CD8-positive, alpha-beta memory T cell (primary cell): Measurements from ENCODE around the gene RUVBL2. TPM values are rescaled to one million over a fixed set of nuclear protein-coding genes. Genes with fewer than 3 reads are reported as not detected.
"Not testable (repeated sequence)": the region's sequence is repeated elsewhere in the genome, so short reads cannot be mapped to it uniquely, and the experiment has no call there.

ENCODE experiments used
- CTCF ChIA-PET: fragments of 350-600 bp; sonication (Branson Sonifier 250); formaldehyde crosslinking; loops from one replicate; lab custom pipeline; 2021; ENCODE audit warnings: antibody characterized with exemption; lab: Charles Lee
- POLR2A ChIA-PET: fragments of 350-600 bp; sonication (Branson Sonifier 250); formaldehyde crosslinking; loops from one replicate; lab custom pipeline; 2021; ENCODE audit warnings: antibody characterized with exemption; lab: Charles Lee
- DNase-seq, 5 donors: peaks; one replicate each; pipeline versions ENCODE4 v3.0.0 to v3.0.0-alpha.2; 2020 to 2022; ENCODE audit warnings: mixed read lengths in 1 of 5
- H3K27ac ChIP-seq: one replicate; pipeline ENCODE4 v1.7.0; 2013; ENCODE audit warnings: low read depth, mild to moderate bottlenecking, low read length, moderate library complexity
- H3K27me3 ChIP-seq: 2 replicates; pipeline ENCODE4 v1.7.0; 2013; ENCODE audit warnings: low read length, mild to moderate bottlenecking; ENCODE audit not compliant: insufficient read depth, poor library complexity, severe bottlenecking
- H3K36me3 ChIP-seq: 2 replicates; pipeline ENCODE4 v1.7.0; 2013; ENCODE audit warnings: mild to moderate bottlenecking, low read length, moderate library complexity; ENCODE audit not compliant: insufficient read depth
- H3K4me1 ChIP-seq: 2 replicates; pipeline ENCODE4 v1.7.0; 2013; ENCODE audit warnings: mild to moderate bottlenecking, low read length, moderate library complexity; ENCODE audit not compliant: insufficient read depth
- H3K4me3 ChIP-seq: 2 replicates; pipeline ENCODE4 v1.7.0; 2013; ENCODE audit warnings: mild to moderate bottlenecking, low read length
- H3K9me3 ChIP-seq: 2 replicates; pipeline ENCODE4 v1.7.0; 2013; ENCODE audit warnings: mild to moderate bottlenecking, low read length
- H3K27ac Mint-ChIP-seq, 8 donors: one replicate each; pipeline ENCODE4 v1.8.0; 2020 to 2021; ENCODE audit warnings: mixed read lengths in 8 of 8, mild to moderate bottlenecking in 6 of 8, inconsistent platforms in 3 of 8, moderate library complexity in 3 of 8
- H3K27me3 Mint-ChIP-seq, 2 donors: one replicate each; pipeline ENCODE4 v1.8.0; 2020 to 2021; ENCODE audit warnings: mixed read lengths in 2 of 2, mild to moderate bottlenecking in 1 of 2, moderate library complexity in 1 of 2
- H3K36me3 Mint-ChIP-seq, 3 donors: one replicate each; pipeline ENCODE4 v1.8.0; 2020 to 2021; ENCODE audit warnings: mixed read lengths in 3 of 3, inconsistent platforms in 1 of 3, mild to moderate bottlenecking in 1 of 3
- H3K4me1 Mint-ChIP-seq, 3 donors: one replicate each; pipeline ENCODE4 v1.8.0; 2020 to 2021; ENCODE audit warnings: mixed read lengths in 3 of 3, inconsistent platforms in 1 of 3, mild to moderate bottlenecking in 1 of 3
- H3K4me3 Mint-ChIP-seq, 7 donors: one replicate each; pipeline ENCODE4 v1.8.0; 2020 to 2021; ENCODE audit warnings: mixed read lengths in 7 of 7, mild to moderate bottlenecking in 6 of 7, moderate library complexity in 4 of 7, inconsistent platforms in 2 of 7
- H3K9me3 Mint-ChIP-seq, 5 donors: one replicate each; pipeline ENCODE4 v1.8.0; 2020 to 2022; ENCODE audit warnings: mixed read lengths in 5 of 5, mild to moderate bottlenecking in 3 of 5, moderate library complexity in 2 of 5, inconsistent platforms in 1 of 5
- polyA plus RNA-seq: library from polyadenylated mRNA; unstranded; fragments of 300-500 nt; fragmentation: Illumina TruSeq; gene quantifications from one replicate; pipeline ENCODE4 v1.2.3, GENCODE V29; 2021
- total RNA-seq, 2 experiments: library from RNA; stranded (reverse); gene quantifications; one replicate each; pipeline ENCODE4 v1.2.3, GENCODE V29; 2021

The RUVBL2 gene
- total and polyA plus RNA-seq, 3 experiments from 2014 or later: 67.9 to 159 (median 147) TPM

DNA sequence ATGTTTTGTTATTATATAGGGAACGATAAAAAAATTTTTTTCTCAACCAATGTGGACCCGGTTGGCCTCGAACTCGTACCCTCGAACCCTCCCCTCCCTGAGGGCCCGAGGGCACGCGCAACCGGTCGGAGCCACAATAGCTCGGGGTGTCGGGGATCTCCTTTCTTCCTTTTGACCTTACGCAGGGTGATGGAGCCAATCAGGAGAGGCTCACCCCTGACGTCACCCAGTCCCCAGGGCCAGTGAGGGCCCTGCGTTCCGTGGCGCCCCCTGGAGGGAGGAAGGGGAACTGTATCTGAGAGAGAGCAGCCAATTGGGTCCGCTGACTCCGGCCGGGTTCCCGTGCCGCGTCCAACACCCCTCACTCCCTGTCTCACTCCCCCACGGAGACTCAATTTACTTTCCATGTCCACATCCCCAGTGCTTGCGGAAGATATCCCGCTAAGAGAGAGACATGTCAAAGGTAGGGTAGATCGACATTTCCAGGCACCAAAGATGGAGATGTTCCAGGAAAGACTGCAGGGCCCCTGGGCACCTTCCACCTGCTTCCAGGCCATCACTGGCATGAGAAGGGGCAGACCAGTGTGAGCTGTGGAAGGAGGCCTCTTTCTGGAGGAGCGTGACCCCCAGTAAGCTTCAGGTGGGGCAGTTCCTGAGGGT, 38.1 kb downstream of the RUVBL2 start, which contains the start of gene CGB2:
Gene CGB2, plus strand, starts transcription at position 249 of the 660 bp plus-strand sequence. Its CDS starts 206 bp downstream, at position 455.
- peak in 4 of 5 donors; percentile 39 to 57 (median 41) for DNase-seq
- H3K9me3 Mint-ChIP-seq, H3K4me1 ChIP-seq, CTCF ChIA-PET, H3K27ac ChIP-seq, H3K4me1 Mint-ChIP-seq, H3K36me3 ChIP-seq, H3K36me3 Mint-ChIP-seq, H3K9me3 ChIP-seq, H3K4me3 ChIP-seq, H3K27me3 ChIP-seq: not testable (repeated sequence)
- peaks cover 4 to 12% of the 10 kb centered on the region in 2 donors for H3K27me3 Mint-ChIP-seq
- peak within 1 kb of the TSS in 2 of 7 donors; percentile 9 to 51 for H3K4me3 Mint-ChIP-seq
- POLR2A ChIA-PET: interaction anchor here (0.5 kb wide), 1 partner anchor 810 kb away, joined by 4 read pairs; no protein-coding TSS in a partner anchor
- peak within 1 kb of the TSS in 1 of 8 donors; percentile 16 for H3K27ac Mint-ChIP-seq

DNA sequence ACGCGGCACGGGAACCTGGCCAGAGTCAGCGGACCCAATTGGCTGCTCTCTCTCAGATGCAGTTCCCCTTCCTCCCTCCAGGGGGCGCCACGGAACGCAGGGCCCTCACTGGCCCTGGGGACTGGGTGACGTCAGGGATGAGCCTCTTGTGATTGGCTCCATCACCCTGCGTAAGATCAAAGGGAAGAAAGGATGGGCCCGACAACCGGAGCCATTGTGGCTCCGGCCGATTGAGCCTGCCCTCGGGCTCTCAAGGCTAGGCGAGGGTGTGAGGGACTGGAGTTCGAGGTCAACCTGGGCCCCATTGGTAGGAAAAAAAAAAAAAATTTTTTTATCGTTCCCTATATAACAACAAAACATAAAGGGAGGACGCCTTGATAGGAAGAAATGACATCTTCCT, 43.1 kb downstream of the RUVBL2 start, which contains the start of gene CGB1:
Gene CGB1, minus strand, starts transcription at position 81 of the 400 bp plus-strand sequence. CDS start 184 bp downstream, outside the sequence.
- H3K4me1 Mint-ChIP-seq, H3K36me3 ChIP-seq, DNase-seq, H3K4me3 ChIP-seq, CTCF ChIA-PET, H3K9me3 ChIP-seq, H3K4me1 ChIP-seq, H3K36me3 Mint-ChIP-seq, H3K4me3 Mint-ChIP-seq, H3K27me3 ChIP-seq, H3K27ac ChIP-seq, POLR2A ChIA-PET, H3K27ac Mint-ChIP-seq, H3K9me3 Mint-ChIP-seq, H3K27me3 Mint-ChIP-seq: not testable (repeated sequence)

- not testable (repeated sequence) for H3K27ac ChIP-seq, H3K36me3 Mint-ChIP-seq
Measured at GRCh38 chr19:49038111-49038510, 44.4 kb downstream of the RUVBL2 start.

GRCh38 chr19:49038557-49039276, 45.0 kb downstream of the RUVBL2 start:
- H3K4me1 Mint-ChIP-seq: not testable (repeated sequence)

More at GRCh38 chr19:49038111-49038510, 44.4 kb downstream of the RUVBL2 start:
- H3K36me3 ChIP-seq, POLR2A ChIA-PET, H3K27me3 ChIP-seq, H3K4me3 Mint-ChIP-seq, H3K4me1 ChIP-seq, H3K9me3 ChIP-seq, H3K4me3 ChIP-seq, H3K4me1 Mint-ChIP-seq, H3K27ac Mint-ChIP-seq, CTCF ChIA-PET, DNase-seq, H3K9me3 Mint-ChIP-seq: not testable (repeated sequence)
- H3K27me3 Mint-ChIP-seq: peaks cover 0 to 10% of the 10 kb centered on the region in 2 donors

DNA sequence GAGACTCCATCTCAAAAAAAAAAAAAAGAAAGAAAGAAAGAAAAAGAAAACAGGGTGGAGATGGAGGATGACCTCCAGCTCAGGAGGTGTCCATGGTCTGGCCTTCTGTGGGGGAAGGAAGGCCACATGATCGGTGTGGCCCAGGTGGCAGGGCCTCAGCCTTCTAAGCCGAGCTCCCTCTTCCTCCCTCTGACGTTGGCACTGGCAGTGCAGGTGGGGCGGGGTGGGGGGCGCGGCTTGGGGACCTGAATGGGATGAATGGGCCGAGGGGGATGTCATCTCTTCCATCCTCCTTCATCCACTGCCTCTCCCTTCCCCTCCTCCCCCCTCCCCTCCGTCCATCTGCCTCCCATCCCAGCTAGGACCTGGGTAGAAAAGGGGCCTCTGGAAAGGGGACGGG, 46.0 kb downstream of the RUVBL2 start:
- H3K4me1 ChIP-seq, H3K27me3 ChIP-seq, H3K36me3 ChIP-seq, H3K36me3 Mint-ChIP-seq, CTCF ChIA-PET, POLR2A ChIA-PET, H3K4me3 ChIP-seq, H3K4me1 Mint-ChIP-seq, H3K27ac Mint-ChIP-seq, H3K9me3 ChIP-seq, H3K4me3 Mint-ChIP-seq, DNase-seq, H3K9me3 Mint-ChIP-seq, H3K27ac ChIP-seq: not testable (repeated sequence)
- peaks cover 0 to 10% of the 10 kb centered on the region in 2 donors for H3K27me3 Mint-ChIP-seq

More at GRCh38 chr19:49038557-49039276, 45.0 kb downstream of the RUVBL2 start:
- H3K27me3 ChIP-seq, H3K27ac Mint-ChIP-seq, H3K4me3 ChIP-seq, CTCF ChIA-PET, H3K36me3 ChIP-seq, H3K36me3 Mint-ChIP-seq, H3K9me3 ChIP-seq, H3K4me1 ChIP-seq, H3K4me3 Mint-ChIP-seq, POLR2A ChIA-PET, DNase-seq, H3K9me3 Mint-ChIP-seq, H3K27ac ChIP-seq: not testable (repeated sequence)
- peaks cover 0 to 10% of the 10 kb centered on the region in 2 donors for H3K27me3 Mint-ChIP-seq

DNA sequence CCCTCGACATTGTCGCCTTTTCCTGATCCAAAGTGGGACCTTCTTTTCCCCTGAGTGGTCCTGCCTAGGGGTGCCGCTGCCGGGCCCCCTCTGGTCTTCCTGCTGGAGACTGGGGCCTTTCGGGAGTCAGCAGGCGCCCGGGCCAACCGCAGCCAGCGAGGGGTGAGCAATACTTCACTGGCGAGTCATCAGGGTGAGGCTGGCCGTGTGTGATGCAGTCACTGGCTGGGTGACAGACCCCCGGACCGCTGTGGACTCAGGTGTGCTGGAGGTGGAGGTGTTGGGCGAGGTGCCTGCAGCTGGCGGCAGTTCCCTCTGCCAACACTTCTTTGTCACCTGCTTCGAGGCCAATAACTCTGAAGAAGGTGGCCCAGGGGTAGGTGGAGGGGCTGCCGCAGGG, 48.5 kb downstream of the RUVBL2 start:
- no peaks in the 10 kb centered on the region for H3K4me1 ChIP-seq

GRCh38 chr19:49042666-49043065, 49.0 kb downstream of the RUVBL2 start:
- DNase-seq: not testable (repeated sequence)

More for the DNA sequence above, 48.5 kb downstream of the RUVBL2 start:
- Mint-ChIP-seq H3K27me3 (peaks cover 0 to 3% of the 10 kb centered on the region in 2 donors), H3K36me3 (no peaks in the 10 kb centered on the region), H3K9me3 (no peaks in the 10 kb centered on the region), H3K27ac (peak overlapping the region in 1 of 8 donors; percentile 92), H3K4me3 (no peak overlapping the region), H3K4me1 (no peaks in the 10 kb centered on the region)
- no peak for DNase-seq
- ChIA-PET POLR2A (no interaction called here), CTCF (no interaction called here)
- no peak overlapping the region for H3K27ac ChIP-seq
- H3K36me3 ChIP-seq: no peaks in the 10 kb centered on the region
- no peaks in the 10 kb centered on the region for H3K9me3 ChIP-seq
- H3K4me3 ChIP-seq: no peak overlapping the region
- H3K27me3 ChIP-seq: no peaks in the 10 kb centered on the region

GRCh38 chr19:49043548-49043947, 49.9 kb downstream of the RUVBL2 start, which contains the start of gene CGB5:
Gene CGB5, plus strand, starts transcription at chr19:49043848. Its CDS starts 362 bp downstream, at chr19:49044210.
- CTCF ChIA-PET: not testable (repeated sequence)

More at GRCh38 chr19:49042666-49043065, 49.0 kb downstream of the RUVBL2 start:
- H3K9me3 Mint-ChIP-seq, H3K4me3 Mint-ChIP-seq, POLR2A ChIA-PET, CTCF ChIA-PET, H3K4me1 Mint-ChIP-seq, H3K4me3 ChIP-seq, H3K9me3 ChIP-seq, H3K36me3 ChIP-seq, H3K4me1 ChIP-seq, H3K27ac ChIP-seq, H3K27ac Mint-ChIP-seq, H3K36me3 Mint-ChIP-seq, H3K27me3 Mint-ChIP-seq, H3K27me3 ChIP-seq: not testable (repeated sequence)

More at GRCh38 chr19:49043548-49043947, 49.9 kb downstream of the RUVBL2 start, which contains the start of gene CGB5:
- H3K27me3 ChIP-seq, H3K4me3 Mint-ChIP-seq, H3K4me1 ChIP-seq, DNase-seq, H3K36me3 ChIP-seq, H3K36me3 Mint-ChIP-seq, H3K27ac ChIP-seq, H3K27me3 Mint-ChIP-seq, H3K9me3 ChIP-seq, POLR2A ChIA-PET, H3K4me1 Mint-ChIP-seq, H3K27ac Mint-ChIP-seq, H3K4me3 ChIP-seq, H3K9me3 Mint-ChIP-seq: not testable (repeated sequence)
